Neural progenitor cell (in vitro differentiated cells): ENCODE results near the gene SMIM11.
"Not testable (repeated sequence)": the region's sequence is repeated elsewhere in the genome, so short reads cannot be mapped to it uniquely, and the experiment has no call there.

ENCODE experiments used
- CTCF ChIP-seq: fragments of 200-600 bp; sonication (generic); IDR thresholded peaks from 2 replicates; pipeline ENCODE4 v1.5.1; 2017; ENCODE audit warnings: antibody characterized with exemption, mild to moderate bottlenecking
- EZH2 ChIP-seq: fragments of 200-600 bp; sonication (generic); IDR thresholded peaks from 2 replicates; pipeline ENCODE4 v1.6.1; 2017; ENCODE audit warnings: antibody characterized with exemption, mild to moderate bottlenecking, moderate library complexity

GRCh38 chr21:34417448-34418077 is 42.3 kb downstream of the SMIM11 start:
- not testable (repeated sequence) for TF ChIP-seq CTCF, EZH2
